GM18520 (cell line): ENCODE data around the gene GREB1L.

Experiments used
- ATAC-seq: cut with Tn5 transposase; IDR thresholded peaks from one replicate; pipeline ENCODE4 v1.9.1; 2021; ENCODE audit not compliant: unreplicated experiment

Gene GREB1L

DNA sequence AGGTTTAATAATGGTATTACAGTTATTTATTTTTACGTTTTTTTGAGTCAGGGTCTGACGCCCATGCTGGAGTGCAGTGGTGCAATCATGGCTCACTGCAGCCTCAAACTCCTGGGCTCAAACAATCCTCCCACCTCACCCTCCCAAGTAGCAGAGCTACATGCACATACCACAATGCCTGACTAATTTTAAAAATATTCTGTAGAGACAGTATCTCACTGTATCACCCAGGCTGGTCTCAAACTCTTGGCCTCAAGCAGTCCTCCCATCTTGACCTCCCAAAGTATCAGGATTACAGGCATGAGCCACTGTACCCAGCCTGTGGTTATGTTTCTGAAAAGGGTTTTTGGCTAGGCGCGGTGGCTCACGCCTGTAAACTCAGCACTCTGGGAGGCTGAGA is 237.7 kb downstream of the GREB1L start:
- no peak for ATAC-seq

DNA sequence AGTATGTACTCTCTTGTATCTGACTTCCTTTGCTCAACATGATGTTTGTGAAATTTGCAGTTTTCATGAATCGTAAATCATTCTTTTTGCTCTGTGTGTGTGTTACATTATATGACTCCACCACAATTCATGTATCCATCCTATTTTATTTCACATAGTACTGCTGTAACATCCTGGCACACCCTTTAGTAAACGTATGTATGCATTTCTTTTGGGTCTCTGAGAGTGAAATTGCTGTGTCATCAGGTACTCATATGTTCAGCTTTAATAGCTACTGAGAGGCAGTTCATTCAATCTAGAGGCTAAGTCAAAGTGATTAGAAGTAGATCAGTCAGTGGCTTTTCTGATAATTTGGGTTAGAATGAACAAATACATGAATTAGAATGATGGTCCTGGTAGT is 239.7 kb downstream of the GREB1L start:
- no peak for ATAC-seq

DNA sequence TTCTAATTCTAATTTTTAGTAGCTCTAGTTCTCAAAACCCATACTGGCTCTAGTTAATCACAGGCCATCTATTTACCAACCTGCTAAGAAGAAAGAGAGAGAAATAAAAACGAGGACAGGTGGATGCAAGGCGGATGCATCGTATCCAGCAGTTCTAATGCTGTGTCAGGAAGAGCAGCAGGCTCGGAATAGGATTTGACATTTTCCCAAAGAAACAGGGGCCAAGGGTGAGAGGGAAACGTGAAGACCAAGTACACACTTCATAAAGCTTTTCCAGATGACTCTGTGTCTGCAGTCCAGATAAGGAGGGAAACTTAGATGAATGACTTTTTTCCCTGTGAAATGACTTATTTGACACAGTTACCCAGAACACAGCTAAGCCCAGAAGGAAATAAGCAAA is 241.0 kb downstream of the GREB1L start:
- no peak for ATAC-seq

DNA sequence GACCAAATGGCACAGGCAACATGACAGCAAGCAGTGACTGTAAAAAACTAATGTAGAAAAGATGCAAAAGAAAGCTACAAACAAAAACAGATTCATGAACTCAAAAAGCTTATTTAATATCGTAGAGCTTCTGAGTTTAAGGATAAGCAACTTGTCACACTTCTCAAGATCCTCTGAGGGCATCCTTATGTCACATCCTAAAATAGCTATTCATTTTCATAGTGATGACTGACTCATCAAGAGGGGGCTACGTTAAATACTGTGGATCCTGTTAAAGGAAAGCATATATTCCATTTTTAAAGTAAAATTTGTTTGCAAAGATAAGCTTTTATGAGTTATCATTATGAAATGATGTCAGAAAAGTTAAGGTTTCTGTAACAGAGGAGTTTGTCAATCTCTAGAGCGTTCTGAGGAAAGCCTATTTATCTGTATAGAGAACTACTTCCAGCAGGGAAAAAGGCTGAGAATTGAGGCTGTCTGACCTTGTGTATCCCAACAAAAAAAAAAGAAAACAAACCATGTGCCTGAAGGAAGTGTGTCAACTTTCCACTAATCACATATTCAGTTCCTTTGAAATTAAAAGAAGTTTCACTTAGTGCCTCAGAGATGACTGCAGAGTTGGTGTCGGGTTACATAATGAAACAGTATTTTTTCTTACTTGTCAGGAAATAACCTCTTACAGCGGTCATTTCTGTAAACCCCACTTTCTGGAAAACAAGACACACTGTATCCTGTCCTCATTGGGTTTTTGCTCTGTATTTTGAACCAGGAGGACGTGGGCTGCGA is 243.0 kb downstream of the GREB1L start:
- ATAC-seq, result no peak

DNA sequence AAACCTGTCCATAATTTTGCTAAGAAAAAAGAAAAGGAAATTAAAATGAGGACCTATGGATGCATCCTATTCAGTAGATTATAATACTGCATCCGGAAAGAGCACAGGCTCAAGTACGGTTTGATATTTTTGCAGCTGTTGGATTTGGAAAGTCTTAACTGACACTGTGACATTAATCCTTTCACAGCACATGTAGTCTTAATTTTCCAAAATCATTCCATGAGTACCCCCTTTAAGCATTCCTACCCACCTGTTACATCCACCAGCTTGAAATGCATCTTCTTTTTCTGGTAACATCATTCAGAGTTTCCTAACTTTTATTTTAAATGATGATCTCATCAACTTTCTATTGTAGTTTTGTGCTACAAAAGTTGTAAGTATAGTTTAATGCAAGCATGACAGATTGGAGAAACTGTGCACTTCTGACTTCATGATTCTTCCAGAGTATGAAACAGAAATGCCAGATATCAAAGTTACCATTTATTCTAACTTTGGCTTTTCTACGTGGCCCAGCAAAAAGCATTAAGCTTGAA is 244.9 kb downstream of the GREB1L start:
- ATAC-seq, result no peak

DNA sequence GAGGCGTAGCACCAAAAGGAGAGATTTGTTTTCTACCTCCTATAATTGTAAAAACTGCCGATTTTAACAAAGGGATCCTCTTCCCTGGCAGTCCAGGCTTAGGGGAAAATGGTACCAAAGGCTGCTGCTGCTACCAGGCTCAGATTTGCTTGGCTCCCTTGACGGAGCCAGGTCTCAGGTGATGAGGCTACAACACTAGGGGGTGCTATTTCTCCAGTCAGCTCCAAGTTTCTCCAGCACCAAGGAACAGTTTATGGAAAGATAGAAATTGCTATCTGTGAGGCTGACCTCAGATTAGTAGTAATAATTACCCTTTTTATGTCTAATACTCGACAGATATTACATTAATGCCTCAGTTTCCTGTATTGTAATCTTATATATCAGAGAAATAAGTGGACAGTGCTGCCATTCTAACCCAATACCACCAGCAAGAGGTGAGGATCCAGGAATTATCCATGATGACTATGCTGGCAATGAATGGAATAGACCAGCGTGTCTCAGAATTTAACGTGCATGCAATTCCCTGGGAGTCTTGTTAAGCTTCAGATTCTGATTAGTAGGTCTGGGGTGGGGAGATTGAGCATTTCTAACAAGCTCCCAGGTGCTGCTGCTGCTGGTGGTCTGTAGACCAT is 247.2 kb downstream of the GREB1L start:
- ATAC-seq, result no peak

- ATAC-seq, result no peak
Measured at GRCh38 chr18:21489919-21490495, 248.0 kb downstream of the GREB1L start.

DNA sequence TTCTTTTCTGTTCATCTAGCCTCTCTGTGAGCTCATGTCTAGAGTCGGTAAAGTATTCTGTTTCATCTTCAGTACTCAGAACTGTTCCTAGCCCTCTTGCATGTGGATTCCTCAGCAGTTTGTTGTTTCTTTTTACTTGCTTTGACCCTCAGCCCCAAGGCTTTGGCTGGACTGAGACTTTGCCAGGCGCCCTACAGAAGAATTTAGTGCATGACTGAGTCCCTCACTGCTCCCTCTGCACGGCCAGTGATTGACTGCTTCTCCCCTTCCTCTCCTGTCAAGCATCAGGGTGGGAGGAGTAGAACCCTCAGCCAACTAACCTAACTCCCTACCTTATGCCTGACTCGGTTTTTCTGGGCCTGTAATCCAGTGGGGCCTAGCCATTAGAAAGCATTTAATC is 248.7 kb downstream of the GREB1L start:
- no peak for ATAC-seq

- ATAC-seq, result no peak
Measured at GRCh38 chr18:21496277-21496835, 254.3 kb downstream of the GREB1L start.

DNA sequence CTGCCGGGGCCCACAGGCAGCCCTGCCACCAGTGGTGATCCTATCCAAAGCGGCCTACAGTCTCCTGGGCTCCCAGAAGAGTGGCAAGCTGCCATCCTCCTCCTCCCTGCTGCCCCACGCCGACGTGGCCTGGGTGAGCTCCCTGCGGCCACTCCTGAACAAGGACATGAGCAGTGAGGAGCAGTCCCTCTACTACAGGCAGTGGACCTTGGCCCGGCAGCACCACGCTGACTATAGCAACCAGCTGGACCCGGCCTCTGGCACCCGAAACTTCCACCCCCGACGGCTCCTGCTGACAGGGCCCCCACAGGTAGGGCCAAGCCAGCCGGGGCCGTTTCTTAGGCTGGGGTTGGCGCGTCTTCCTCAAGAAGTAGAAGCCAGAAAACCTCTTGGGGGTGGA is 258.0 kb downstream of the GREB1L start:
- ATAC-seq, result no peak

- no peak for ATAC-seq
Measured at GRCh38 chr18:21502661-21503060, 260.6 kb downstream of the GREB1L start.

DNA sequence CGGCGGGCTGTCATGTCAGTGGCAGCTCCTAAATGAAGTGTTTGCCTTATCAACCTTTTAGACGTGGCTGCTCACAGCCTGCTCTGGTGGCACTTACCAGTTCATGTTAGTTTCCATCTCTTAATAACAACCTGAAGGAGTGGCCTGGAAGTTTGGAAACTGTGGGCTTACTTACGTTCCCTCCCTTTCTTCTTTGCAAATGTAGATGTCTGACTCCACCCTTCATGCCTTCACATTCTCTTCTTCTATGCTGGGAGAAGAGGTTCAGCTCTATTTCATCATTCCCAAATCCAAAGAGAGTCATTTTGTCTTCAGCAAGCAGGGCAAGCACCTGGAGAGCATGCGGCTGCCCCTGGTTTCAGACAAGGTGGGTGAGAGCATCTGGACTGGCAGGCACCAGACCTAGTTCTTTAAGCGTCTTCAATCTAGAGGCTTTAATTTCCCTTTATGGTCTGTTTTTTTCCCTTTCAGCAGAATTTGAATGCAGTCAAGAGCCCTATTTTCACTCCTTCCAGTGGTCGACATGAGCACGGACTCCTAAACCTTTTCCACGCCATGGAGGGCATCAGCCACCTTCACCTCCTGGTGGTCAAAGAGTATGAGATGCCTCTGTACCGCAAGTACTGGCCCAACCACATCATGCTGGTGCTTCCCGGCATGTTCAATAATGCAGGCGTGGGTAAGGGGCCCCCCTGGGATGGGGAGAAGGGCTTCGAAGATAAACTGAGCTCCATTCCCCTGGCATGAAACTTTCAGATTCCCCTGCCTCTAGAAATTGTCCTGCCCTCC is 266.1 kb downstream of the GREB1L start:
- ATAC-seq, result no peak

DNA sequence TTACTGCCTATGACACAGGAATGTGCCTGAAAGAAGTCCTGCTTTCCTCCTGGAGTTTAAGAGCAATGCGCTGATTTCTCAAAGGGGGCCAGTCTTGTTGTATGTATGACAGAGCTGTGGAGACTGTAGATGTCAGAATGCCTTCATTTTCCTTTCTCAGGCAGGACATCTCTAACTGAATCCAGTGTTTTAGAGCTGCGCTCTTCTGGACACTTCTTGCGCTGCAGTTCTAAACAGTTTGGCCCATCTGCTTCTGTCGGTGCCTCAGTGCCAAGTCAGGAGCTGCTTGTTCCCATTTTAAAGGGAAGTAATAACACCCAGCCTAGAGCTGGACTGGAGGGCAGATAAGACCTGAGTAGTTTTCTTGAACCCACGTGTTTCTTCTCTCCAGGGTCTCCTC is 267.0 kb downstream of the GREB1L start:
- no peak for ATAC-seq

GRCh38 chr18:21513292-21513691 is 271.3 kb downstream of the GREB1L start:
- ATAC-seq, result no peak

DNA sequence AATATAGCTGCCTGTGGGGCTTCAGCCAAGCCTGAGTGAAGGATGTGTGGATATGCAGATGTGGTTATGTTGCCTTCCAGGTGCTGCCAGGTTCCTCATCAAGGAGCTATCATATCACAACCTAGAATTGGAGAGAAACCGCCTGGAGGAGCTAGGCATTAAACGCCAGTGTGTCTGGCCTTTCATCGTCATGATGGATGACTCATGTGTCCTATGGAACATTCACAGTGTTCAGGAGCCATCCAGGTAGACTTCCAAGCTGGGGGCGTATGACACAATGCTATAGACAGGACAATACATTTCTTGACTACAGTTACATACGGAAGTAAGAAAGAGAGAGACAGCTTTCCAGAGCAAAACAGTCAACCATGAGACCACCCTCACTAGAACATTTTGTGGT is 271.7 kb downstream of the GREB1L start:
- no peak for ATAC-seq

DNA sequence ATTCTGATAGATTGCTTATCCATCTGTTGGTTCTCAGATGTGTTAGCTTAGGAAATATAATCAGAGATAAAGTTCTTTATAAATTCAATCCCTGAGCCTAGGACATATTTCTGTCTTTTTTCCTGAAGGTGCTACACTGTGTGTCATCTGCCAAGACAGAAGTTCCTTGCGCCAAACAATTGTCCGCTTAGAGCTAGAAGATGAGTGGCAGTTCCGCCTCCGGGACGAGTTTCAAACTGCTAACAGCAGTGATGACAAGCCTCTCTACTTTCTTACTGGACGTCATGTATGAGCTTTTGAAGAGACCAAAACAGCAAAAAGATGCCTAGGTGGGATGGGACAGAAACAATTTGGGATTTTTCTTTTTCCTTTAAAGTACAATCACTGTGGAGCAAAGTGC is 280.5 kb downstream of the GREB1L start:
- no peak for ATAC-seq

DNA sequence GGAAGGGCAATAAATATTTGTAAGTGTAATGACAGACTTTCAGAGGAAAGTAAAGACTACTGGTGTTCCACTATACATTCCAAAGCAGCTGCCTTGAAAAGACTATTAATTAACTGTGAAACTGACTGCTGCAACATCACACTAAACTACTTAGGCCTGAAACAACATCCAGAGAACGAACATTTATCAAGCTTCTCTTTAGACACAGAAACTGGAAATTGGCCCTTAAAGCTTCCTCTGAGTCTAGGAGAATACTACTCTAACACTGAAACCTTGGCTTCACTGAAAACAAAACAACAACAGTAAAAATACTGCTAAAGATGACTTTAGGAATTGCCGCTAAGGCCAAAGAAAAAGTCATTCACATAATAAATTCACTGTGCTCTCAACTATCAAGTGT is 283.9 kb downstream of the GREB1L start:
- no peak for ATAC-seq

DNA sequence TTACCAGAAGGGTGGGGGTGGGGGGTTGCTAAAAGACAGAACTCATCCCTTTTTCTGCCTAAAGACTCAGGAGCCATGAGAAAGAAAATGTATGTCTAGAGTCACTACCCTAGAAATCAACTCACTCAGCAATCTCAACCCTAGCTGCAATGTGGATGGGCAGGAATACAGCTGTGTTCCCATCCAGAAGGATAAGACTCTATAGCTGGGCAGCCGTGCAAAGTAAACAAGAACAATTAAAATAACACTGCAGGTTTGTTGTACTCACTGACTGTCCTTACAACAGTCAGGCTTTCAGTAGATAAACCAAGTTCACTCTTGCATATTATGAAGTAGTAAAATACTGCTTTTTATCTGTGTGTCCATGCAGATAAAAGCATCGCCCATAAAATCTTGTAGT is 284.4 kb downstream of the GREB1L start:
- ATAC-seq, result no peak

DNA sequence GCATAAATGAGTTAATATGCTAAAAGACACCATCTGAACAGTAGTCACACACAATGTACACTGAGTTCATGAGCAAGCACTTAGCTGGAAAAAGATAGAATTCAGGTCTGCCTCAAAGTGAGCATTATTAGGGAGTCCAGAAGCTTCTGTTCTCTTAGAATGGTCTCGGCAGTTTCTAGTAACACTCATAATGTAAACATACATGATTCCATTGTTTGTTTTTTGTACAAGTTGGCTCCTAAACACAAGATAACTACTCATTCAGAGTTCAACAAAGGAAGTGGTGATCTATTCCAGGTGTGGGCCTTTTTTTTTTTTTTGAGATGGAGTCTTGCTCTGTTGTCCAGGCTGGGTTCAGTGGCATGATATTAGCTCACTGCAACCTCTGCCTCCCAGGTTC is 292.3 kb downstream of the GREB1L start:
- no peak for ATAC-seq

DNA sequence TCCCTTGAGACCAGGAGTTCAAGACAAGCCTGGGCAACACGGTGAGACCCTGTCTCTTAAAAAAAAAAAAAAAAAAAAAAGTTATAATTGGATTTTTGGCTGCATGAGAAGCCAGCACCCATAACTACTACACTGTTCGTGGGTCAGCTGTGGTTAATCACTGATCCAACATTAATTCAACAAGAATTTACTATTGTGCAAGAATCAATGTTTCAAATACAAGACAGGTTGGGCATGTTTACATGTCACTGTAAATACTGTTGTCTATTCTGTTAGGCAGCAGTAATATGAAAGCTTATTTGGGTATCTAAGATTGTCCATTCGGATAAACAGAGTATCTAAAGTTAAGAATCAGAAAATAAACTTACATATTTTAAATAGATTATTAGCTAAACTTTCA is 296.2 kb downstream of the GREB1L start:
- no peak for ATAC-seq

DNA sequence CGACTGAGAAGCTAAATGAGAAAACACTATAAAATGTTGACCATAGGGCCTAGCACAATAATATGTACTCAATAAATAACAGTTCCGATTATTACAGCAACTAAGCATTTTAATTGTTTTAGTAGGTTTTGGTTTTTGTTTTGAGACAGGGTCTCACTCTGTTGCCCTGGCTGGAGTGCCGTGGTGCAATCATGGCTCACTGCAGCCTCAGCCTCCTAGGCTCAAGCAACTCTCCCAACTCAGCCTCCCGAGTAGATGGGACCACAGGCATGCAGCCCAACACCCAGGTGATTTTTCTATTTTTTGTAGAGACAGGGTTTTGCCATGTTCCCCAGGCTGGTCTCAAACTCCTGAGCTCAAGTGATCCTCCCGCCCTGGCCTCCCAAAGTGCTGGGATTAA is 304.4 kb downstream of the GREB1L start:
- no peak for ATAC-seq
